IMR-90 (cell line): ENCODE data around the gene CRAMP1.

Experiments used
- BHLHE40 ChIP-seq: fragments of 150-350 bp; IDR thresholded peaks from 2 replicates; pipeline ENCODE4 v1.6.1; 2016; ENCODE audit warnings: mild to moderate bottlenecking, low read depth, low read length
- CEBPB ChIP-seq: IDR thresholded peaks from 2 replicates; pipeline ENCODE4 v1.6.1; 2012; ENCODE audit warnings: low read depth, low read length, improper control_type of control experiment
- CHD1 ChIP-seq: IDR thresholded peaks from 2 replicates; pipeline ENCODE4 v1.6.1; 2012; ENCODE audit warnings: low read depth, low read length, improper control_type of control experiment
- CTCF ChIP-seq: conservative IDR thresholded peaks from 2 replicates; pipeline ENCODE4 v1.5.1; 2012; ENCODE audit warnings: mild to moderate bottlenecking, low read depth, low read length, improper control_type of control experiment
- FOS ChIP-seq: fragments of 150-350 bp; IDR thresholded peaks from 2 replicates; pipeline ENCODE4 v1.6.1; 2016; ENCODE audit warnings: low read depth, low read length
- MAFK ChIP-seq: IDR thresholded peaks from 2 replicates; pipeline ENCODE4 v1.6.1; 2012; ENCODE audit warnings: low read depth, low read length, improper control_type of control experiment
- MAZ ChIP-seq: IDR thresholded peaks from 2 replicates; pipeline ENCODE4 v1.6.1; 2012; ENCODE audit warnings: low read depth, mild to moderate bottlenecking, low read length, improper control_type of control experiment, moderate library complexity, borderline replicate concordance
- MXI1 ChIP-seq: IDR thresholded peaks from 2 replicates; pipeline ENCODE4 v1.6.1; 2012; ENCODE audit warnings: low read depth, mild to moderate bottlenecking, low read length, moderate library complexity, borderline replicate concordance
- NFE2L2 ChIP-seq: fragments of 150-350 bp; IDR thresholded peaks from 2 replicates; pipeline ENCODE4 v1.6.1; 2016; ENCODE audit warnings: low read depth, mild to moderate bottlenecking, low read length
- POLR2A ChIP-seq: IDR thresholded peaks from 2 replicates; pipeline ENCODE4 v1.6.1; 2012; ENCODE audit warnings: mild to moderate bottlenecking, low read depth, low read length
- RAD21 ChIP-seq: IDR thresholded peaks from 2 replicates; pipeline ENCODE4 v1.6.1; 2012; ENCODE audit warnings: low read length, improper control_type of control experiment
- RCOR1 ChIP-seq: IDR thresholded peaks from 2 replicates; pipeline ENCODE4 v1.6.1; 2012; ENCODE audit warnings: mild to moderate bottlenecking, low read length, improper control_type of control experiment; ENCODE audit not compliant: insufficient replicate concordance
- RFX5 ChIP-seq: IDR thresholded peaks from 2 replicates; pipeline ENCODE4 v1.8.0; 2012; ENCODE audit warnings: low read depth, mild to moderate bottlenecking, low read length, moderate library complexity
- USF2 ChIP-seq: fragments of 150-350 bp; IDR thresholded peaks from 2 replicates; pipeline ENCODE4 v1.6.1; 2017; ENCODE audit warnings: mild to moderate bottlenecking, antibody characterized with exemption, low read length, low read depth

- no peak for TF ChIP-seq CTCF
- no peak for TF ChIP-seq BHLHE40
- no peak for TF ChIP-seq MAZ
- TF ChIP-seq POLR2A, result no peak
- TF ChIP-seq CEBPB, result no peak
- no peak for TF ChIP-seq FOS
- no peak for TF ChIP-seq MAFK
- no peak for TF ChIP-seq CHD1
- TF ChIP-seq MXI1, result no peak
- no peak for TF ChIP-seq RAD21
- TF ChIP-seq NFE2L2, result no peak
- TF ChIP-seq RCOR1, result no peak
- no peak for TF ChIP-seq USF2
- no peak for TF ChIP-seq RFX5
Measured at GRCh38 chr16:1647856-1648255, 35.7 kb downstream of the CRAMP1 start.
